CD4-positive, alpha-beta T cell treated with Interleukin-2 at 100 ng/mL for 4 hours (primary cell): ENCODE measurements around the gene TINAGL1.

Source experiments
- DNase-seq: peaks from one replicate; pipeline ENCODE4 v3.0.0-alpha.2; 2020; ENCODE audit warnings: low spot score

The TINAGL1 gene

DNA sequence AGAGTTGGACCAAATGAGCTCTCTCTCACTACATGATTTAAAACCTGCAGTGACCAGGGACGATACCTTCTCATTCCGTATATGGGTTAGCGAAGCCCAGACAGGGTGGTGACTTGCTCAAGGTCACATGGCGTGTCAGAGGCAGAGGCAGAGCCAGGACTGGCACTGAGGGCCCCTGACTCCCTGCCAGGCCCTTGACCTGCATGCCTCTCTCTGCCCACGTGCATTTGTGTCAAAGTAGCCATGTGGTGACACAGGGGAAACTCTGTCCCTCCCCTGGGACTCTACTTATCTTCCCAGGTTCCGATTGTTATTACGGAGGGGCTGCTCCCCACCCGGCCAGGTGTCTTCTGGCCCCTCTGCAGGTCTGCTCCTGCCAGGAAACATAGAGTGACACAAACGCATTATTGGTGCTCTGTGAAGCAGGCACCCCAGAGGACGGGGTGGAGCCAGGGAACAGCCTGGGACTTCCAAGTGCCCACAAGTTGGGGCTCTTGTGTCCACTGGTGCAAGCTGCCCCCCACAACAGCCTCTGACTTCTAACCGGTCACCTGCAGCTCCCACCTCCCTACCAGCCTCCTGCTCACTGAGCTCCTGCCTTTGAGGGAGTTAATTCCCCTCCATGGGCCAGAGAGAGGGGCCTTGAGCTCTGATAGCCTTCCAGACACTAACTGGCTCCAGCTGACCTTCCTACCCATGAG lies 7.3 kb upstream of the TINAGL1 start:
- no peak for DNase-seq

DNA sequence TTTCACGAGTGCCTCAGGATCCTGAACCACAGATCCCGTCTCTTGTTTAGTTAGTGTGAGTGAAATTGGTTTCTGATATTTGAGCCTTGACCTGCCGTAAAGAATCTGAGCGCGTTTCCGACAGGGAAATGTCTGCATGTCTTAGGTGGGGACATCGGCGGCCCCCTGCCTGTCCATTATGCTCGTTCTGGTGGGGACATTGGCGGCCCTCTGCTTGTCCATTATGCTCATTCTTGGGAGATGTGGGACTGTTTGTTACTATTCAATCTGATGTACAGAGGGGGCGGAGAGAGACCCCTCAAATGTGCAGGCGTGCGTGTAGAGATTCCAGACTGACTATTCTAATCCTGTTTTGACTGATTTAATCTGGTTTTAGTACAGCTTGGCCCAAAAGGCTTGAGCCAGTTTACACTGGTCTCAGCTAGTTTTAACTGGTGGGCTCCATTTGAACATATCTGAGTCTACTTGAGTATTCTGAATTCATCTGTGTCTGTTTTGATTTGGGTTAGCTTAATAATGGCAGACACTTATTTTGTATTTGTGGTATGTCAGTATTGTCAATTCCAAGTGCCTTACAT lies 6.6 kb upstream of the TINAGL1 start:
- DNase-seq: no peak

DNA sequence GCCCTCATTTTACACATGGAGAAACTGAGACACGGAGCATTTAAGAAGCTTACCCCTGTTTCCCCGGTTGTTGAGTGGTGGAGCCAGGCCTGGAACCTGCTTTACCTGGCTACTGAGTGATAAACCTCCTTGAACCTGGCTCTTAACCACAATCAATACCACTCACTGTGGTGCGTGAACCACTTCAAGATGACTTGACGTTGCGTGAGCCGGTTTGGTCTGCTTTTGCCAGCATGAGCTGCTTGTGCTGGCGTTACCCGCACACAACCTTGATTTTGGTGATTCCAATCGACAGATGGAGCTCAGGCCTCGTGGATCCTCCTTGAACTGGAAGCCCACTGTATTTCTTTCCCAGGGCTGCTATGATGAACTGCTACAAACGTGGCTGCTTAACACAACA lies 6.1 kb upstream of the TINAGL1 start:
- DNase-seq: no peak

DNA sequence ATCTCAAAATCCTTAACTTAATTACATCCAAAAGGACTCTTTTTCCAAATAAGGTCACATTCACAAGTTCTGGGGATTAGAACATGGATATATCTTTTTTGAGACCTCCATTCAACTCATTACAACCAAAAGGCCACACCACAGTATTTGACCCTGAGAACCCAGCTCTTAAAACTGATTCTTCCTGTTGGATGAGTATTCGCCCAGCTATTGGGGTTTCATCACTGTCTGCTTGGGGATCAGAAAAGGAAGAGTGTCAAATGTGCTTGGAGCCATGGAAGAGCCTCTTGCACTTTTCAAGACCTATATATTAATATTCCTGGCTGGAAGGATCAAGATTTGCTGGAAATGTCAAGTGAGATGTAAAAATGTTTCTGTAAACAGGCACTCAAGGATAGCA lies 5.4 kb upstream of the TINAGL1 start:
- no peak for DNase-seq

DNA sequence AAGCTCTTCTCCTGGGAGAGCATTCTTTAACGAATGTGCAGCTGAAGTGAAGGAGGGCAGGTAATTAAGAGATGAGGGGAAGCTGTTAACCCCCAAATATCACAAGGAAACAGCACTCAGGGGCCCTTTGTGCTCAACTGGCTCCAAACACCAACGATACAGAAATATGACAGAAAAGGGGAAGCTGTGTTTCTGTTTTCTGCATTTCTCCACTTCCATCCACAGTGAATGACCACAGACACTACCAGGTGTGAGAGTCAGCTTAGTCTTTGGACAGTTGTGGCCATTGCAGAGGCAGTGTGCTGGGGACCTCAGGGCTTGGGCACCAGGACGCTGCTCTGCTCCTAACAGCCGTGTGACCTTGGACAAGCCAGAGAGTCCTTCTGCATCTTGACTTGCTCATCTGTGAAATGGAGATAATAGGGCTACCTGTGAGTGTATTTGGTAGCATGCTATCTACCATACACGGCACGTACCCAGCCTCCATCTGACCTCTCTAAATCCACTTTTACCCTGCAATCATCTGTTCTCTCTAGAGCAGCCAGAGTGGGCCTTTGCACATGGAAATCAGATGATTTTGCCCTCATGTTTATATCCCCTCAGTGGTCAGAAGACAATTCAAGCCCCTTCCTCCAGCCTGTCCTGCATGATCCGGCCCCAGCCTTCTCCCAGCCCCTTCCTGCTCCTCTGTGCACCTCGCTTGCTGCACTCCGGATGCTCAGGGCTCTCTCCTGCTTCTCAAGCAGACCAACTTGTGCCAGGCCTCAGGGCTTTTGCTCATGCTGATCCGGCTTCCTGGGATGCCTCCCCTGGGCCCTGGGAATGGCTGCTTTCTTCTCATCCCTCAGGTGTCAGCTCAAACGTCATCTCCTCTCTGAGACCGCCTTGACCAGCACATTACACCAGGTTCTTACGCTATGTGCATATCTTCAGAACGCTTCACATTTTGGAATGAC lies 4.7 kb upstream of the TINAGL1 start:
- DNase-seq: no peak

DNA sequence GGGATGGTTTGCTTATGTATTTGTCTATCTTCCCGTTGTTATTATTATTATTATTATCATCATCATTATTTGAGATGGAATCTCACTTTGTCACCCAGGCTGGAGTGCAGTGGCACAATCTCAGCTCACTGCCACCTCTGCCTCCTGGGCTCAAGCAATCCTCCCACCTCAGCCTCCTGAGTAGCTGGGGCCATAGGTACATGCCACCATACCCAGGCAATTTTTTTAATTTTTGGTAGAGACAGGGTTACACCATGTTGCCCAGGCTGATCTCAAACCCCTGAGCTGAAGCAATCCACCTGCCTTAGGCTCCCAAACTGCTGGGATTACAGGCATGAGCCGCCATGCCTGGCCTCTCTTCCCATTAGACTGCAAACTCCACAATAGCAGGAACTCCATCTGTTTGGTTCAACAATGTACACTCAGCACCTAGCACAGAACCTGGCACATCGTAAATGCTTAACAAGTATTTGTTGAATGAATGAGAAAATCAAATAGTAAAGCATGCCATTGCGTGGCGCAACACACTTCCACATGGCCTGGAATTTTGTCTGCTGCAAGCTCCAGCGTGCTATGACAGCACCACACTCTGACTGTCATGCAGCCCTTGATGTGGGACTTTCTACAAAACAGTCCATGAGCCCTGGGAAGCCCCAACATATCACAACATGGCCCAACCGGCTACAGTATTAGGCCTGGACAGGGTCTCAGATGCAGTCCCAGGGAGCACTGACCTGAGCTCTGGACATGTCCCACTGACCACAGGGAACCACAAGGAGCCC lies 3.8 kb upstream of the TINAGL1 start:
- DNase-seq: no peak

DNA sequence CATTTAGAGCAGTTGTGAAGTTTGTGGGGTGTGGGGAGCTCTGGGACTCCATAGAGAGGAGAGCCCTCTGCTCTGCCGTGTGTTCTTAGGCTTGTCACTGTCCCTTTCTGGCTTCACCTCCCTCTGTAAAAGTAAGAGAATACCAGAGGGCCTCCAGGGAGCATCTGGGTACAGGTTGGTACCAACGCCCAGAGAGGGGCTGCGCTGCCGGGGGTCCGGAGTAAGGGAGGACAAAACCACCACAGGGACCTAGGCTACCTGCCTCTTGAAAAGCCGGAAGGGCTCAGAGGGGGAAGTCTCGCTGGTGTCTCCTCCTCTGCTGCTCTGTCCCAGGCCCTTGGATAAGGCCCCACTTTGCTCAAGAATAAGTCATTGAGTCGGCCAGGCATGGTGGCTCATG lies 3.1 kb upstream of the TINAGL1 start:
- no peak for DNase-seq

DNA sequence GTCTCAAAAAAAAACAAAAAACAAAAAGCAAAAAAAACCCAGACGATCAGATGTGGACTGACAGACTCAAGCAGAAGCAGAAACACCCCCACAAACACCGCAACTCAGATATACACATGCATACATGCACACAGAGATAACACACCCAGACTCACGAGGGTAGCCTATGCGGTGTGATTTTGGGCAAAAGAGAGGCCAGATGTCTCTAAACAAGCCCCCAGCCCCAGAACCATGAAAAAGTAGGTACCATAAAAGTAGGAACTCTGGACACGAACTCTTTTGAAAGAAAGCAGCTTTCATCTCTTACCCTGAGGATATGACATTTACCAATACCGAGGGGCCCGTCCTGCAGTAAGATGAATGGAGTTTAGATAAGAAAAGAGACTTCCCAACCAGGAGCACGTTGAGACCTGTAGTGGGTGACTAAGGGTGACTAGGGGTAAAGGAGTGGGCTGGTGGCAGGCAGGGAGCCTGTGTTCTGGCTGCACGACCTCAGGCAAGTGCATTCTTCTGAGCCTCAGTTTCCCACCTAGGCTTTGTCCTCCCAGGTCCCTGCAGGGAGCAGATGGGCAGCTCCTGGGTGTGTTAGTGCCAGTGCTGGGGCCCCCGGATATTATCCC lies 1.5 kb upstream of the TINAGL1 start:
- DNase-seq: no peak

DNA sequence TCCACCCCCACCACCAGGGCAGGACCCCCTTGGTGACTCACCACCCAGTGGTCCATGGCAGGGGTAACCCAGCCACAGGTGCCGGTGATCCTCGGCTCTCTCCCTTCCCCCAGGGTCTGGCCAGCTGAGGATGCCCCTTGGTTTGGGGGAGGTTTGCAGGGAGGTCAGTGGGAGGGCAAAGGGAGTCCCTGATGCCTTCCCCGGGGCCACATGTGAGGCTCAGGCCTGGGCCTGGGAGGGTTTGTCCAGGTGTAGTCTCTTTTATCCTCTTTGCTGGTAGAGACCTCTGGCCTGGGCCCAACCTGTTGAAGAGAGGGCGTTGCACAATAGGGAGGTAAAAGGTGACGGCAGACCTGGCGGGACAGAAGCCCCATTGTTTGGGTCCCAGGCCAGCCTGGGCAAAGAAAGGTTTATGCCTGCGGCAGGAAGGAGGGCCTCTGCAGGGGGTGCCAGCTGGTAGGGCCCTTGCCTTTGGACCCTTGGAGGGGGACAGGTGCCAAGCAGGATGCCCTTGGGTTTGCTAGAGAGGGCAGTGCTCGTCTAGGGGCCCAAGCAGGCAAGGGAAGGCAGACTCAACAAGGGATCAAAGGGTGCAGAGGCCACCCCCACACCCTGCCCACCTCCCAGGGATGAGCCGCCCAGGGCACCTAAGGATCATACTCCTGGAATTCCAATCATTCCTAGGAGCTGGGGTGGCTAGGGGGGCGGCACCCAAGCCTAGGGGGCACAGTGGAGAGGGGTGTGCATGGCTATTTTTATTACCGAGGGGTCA lies 760 bp upstream of the TINAGL1 start:
- no peak for DNase-seq

DNA sequence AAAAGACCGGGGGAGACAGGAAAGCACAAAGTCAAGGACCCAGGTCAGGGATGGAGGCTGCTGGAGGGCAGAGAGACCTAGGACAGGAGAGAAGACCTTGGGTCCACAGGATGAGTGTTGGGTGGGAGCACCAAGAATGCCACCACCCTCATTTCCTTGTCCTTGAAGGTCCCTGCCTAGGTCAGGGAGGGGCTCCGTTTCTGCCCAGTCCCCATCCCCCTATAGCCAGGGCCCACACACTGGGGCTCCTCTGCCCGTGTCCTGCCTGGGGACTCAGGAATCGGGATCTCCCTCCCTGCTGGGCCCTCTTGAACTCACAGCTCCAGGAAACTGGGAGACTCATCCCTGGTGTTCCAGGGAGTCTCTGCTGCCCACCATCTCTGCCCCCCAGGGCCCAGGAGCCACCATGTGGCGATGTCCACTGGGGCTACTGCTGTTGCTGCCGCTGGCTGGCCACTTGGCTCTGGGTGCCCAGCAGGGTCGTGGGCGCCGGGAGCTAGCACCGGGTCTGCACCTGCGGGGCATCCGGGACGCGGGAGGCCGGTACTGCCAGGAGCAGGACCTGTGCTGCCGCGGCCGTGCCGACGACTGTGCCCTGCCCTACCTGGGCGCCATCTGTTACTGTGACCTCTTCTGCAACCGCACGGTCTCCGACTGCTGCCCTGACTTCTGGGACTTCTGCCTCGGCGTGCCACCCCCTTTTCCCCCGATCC lies 584 bp downstream of the TINAGL1 start:
- no peak for DNase-seq

DNA sequence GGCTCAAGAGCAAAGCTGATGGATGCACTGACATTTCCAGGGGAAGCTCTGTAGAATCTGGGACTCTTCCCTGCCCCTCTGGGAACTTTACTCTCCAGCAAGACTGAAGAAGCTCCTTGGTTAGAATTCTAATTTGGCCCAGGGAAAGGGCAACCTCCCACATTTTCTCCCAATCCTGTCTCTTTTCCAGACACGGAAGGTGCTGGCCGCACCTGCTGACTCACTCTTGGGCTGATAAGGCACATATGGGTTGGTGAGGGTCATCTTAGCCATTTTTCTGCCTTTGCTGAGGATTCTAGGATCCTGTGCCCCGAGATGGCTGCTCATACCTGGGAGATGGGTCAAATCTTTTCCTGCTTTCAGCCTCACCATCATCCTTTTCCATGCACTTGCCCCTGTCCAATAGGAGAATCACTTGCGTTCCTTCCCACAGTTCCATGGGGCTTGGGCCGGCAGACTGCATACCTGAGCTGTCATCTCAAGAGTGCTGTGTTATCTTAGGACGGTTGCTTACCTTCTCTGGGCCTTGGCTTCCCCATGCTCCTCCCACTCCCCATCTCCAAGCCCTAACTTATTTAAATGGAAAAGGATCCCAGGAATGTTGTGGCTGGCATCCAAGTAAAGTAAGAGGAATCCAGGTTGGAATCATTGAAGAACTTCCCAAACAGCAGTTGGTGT lies 1.3 kb downstream of the TINAGL1 start:
- DNase-seq: no peak

DNA sequence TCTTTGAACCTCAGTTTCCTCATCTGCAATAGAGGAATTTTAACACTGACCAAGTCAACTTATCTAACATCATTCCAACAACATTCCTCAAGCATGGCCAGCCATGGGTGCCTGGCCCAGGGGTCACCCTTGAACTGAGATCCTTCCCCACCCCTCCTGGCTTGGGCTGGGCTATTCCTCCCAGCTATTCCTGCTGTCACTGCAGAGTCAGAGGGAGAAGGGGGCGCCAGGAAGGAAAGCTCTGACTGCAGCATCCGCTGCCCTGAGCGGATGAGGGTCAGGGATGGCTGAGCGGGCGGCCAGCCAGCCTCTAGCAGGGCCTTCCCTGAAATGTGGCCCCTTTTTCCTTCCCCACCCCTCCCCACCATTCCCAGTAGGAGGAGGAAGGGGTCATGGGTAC lies 3.1 kb downstream of the TINAGL1 start:
- DNase-seq: no peak

DNA sequence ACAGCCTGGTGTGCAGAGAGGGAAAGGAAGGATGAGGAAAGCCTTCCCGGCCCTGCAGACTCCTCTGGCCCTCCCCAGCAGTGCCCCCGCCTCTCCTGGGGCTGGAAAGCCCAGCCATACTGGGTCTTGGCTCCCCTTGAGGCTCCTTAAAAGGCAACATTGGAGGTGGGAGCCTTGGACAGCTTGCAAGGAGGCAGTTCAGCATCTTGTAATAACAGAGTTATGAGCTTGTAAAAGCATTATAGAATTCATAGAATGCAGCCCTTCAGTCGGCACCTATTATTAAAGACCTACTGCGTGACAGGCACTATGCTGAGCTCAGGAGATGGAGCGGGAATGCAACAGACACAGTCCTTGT lies 4.2 kb downstream of the TINAGL1 start:
- no peak for DNase-seq

DNA sequence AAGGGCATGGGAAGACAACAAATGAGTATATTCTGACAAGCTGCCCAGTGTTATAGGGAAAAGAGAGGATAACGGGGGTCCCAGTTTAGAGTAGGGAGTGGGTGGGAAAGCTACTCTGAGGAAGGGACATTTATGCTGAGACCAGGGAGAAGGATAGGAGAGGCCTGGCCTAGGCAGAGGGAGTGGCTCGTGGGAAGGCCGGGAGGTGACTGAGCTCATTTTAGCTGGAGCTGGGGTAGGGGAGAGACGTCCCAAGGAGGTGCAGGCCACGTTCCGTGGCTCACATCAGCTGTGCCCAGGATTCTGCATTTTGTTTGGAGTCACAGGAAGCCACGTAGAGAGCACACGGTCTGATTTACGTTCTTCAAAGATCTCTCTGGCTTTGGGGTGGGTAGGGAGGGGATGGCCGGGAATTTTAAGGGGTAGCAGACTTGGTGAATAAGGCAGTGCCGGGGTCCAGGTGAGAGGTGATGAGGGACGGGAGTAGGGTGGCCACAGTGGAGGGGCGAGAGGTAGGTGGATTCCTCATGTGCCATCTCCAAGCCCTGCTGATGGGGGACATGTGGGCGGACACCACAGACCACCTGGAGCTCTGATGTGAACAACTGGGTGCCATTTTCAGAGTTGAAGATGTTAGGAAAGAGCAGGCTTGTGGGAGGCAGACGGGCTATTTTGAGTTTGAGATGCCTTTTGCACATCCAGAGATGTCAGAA lies 4.7 kb downstream of the TINAGL1 start:
- no peak for DNase-seq

DNA sequence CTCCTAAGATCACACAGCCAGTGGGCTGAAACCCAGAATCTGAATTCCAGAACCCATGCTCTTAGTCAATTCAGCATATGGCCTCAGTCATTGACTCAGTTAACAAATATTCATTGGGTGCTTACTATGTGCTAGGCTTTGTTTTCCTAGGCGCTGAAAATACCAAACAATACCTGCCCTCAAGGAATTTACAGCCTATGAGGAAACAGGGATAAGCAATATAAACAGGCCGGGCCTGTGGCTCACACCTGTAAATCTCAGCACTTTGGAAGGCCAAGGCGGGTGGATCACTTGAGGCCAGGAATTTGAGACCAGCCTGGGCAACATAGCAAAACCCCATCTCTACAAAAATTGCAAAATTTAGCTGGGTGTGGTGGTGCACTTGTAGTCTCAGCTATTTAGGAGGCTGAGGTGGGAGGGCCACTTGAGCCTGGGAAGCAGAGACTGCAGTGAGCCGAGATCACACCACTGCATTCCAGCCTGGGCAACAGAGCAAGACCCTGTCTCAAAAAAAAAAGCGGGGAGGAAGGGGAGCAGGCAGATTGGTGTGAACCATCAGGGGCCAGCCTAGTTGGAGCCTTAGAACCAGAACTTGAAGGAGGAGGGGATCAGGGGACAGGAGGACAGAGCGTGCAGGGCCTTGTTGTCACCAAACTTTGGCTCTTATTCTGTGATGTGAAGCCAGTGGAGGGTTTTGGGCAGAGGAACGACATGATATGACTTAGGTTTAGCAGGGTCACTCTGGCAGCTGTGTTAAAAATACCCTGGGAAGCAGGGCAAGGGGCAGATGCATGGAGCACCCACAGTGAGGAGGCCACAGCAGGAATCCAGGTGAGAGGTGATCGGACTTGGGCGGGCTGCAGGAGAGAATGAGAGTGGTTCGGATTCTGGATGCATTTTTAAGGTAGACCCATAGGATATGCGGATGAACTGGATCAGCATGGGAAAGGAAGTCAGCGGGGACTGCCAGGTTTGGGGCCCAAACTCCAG lies 5.8 kb downstream of the TINAGL1 start:
- DNase-seq: no peak

DNA sequence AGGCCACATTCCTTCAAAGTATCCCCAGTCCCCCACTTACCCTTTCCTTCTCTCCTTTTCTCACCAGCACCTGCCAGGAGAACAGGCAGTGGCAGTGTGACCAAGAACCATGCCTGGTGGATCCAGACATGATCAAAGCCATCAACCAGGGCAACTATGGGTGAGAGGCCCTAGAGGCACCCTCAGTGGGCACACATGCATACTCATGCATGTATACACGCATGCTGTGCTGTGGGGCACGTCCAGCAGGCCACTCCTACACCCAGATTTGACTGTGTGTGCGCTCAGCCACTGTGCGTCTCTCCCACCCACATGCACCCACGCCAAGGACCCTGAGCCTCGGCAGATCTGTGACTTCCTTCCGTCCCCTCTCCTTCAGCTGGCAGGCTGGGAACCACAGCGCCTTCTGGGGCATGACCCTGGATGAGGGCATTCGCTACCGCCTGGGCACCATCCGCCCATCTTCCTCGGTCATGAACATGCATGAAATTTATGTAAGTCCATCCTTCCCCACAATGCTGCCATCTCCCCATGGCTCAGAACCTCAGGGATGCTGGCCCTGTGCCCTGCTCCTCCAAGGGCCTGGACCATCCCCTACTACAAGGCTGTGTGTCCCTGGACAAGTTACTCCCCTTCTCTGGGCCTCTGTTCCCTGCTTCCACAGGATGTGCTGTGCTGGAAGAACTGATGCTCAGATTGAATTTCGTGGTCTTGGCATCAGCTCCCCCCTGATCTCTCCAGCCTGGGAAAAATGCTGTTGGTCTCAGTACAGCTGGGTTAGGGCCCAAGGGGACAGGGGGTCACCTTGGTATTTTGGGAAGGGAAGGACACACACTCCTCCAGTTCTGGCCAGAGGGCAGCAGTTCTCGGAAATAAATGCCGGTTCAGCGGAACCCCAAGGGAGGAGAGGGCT lies 7.0 kb downstream of the TINAGL1 start:
- DNase-seq: no peak
